ENCODE measurements around the gene STEAP3. TPM values are rescaled to one million over a fixed set of nuclear protein-coding genes. Genes with fewer than 3 reads are reported as not detected.

The STEAP3 gene
- total and polyA plus RNA-seq, 8 donors = 6.6 to 28.2 (median 19.5) TPM

DNA sequence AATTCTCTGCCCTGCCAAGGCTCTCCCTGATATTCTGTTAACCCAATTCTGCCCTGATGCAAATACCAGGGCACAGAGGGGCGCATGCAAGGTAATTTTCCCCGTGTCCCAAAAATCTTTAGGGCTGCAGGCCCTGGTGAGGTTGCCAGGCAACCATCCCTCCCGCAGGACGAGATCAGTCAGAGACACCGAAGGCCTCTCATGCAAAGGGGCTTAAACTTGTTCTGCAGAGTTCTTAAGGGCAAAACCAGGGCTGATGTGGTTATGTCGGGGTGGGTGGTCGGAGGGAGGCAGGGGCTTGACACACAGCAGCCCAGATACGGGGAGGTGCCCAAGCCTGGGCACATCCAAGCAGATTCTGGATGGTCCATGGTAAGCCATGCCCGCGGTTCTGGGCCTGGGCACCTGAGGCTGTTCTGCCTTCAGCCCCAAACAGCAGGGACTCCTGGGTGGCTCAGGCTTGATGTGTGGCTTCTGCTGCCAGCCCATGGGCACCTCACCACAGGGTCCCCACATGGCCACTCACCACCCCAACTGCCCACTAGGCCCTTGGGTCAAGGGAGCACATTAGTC lies 27.2 kb downstream of the STEAP3 start:
- Histone ChIP-seq H3K36me3 (no peaks in the 10 kb centered on the region), H3K27me3 (no peaks in the 10 kb centered on the region), H3K9me3 (no peaks in the 10 kb centered on the region), H3K4me3 (no peak overlapping the region), H3K27ac (no peak overlapping the region), H3K4me1 (no peaks in the 10 kb centered on the region)
- intact Hi-C loops (cut with DNase I) = no loop called here
- DNase-seq (no peak), ATAC-seq (no peak), FAIRE-seq (no peak)
- WGBS, 2 donors = 85 to 88% methylated on average over 10 of the region's 10 CpGs
- TF ChIP-seq, protein P1, sequence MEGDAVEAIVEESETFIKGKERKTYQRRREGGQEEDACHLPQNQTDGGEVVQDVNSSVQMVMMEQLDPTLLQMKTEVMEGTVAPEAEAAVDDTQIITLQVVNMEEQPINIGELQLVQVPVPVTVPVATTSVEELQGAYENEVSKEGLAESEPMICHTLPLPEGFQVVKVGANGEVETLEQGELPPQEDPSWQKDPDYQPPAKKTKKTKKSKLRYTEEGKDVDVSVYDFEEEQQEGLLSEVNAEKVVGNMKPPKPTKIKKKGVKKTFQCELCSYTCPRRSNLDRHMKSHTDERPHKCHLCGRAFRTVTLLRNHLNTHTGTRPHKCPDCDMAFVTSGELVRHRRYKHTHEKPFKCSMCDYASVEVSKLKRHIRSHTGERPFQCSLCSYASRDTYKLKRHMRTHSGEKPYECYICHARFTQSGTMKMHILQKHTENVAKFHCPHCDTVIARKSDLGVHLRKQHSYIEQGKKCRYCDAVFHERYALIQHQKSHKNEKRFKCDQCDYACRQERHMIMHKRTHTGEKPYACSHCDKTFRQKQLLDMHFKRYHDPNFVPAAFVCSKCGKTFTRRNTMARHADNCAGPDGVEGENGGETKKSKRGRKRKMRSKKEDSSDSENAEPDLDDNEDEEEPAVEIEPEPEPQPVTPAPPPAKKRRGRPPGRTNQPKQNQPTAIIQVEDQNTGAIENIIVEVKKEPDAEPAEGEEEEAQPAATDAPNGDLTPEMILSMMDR (IDR thresholded peaks at IDR 0.05) = no peak

DNA sequence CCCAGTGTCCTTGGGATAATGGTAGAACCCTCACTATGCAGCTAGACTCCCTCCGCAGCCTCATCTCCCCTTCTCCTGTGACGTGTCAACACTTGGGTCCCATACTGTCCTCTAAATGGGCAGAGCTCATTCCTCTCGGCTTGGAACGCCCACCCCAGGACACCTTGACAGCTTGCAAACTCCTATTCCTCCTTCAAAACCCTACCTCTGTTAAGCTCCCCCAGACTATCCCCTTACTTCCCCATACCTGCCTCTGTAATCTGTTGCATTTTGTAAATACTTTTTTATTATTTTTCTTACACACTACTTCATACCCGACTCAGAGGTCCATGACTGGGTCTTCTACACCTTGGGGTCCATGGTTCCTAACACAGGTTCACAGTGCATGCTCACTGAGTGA lies 28.0 kb downstream of the STEAP3 start:
- H3K36me3 ChIP-seq = no peaks in the 10 kb centered on the region
- DNase-seq (no peak), ATAC-seq (no peak), FAIRE-seq (no peak)
- H3K4me3 ChIP-seq = no peak overlapping the region
- no peaks in the 10 kb centered on the region for H3K4me1 ChIP-seq
- no peaks in the 10 kb centered on the region for H3K27me3 ChIP-seq
- H3K9me3 ChIP-seq = no peaks in the 10 kb centered on the region
- TF ChIP-seq, protein P1 (IDR thresholded peaks at IDR 0.05) = no peak
- WGBS, 2 donors = 92 to 93% methylated on average over 5 of the region's 5 CpGs
- no peak overlapping the region for H3K27ac ChIP-seq
- intact Hi-C loops (cut with DNase I) = no loop called here

DNA sequence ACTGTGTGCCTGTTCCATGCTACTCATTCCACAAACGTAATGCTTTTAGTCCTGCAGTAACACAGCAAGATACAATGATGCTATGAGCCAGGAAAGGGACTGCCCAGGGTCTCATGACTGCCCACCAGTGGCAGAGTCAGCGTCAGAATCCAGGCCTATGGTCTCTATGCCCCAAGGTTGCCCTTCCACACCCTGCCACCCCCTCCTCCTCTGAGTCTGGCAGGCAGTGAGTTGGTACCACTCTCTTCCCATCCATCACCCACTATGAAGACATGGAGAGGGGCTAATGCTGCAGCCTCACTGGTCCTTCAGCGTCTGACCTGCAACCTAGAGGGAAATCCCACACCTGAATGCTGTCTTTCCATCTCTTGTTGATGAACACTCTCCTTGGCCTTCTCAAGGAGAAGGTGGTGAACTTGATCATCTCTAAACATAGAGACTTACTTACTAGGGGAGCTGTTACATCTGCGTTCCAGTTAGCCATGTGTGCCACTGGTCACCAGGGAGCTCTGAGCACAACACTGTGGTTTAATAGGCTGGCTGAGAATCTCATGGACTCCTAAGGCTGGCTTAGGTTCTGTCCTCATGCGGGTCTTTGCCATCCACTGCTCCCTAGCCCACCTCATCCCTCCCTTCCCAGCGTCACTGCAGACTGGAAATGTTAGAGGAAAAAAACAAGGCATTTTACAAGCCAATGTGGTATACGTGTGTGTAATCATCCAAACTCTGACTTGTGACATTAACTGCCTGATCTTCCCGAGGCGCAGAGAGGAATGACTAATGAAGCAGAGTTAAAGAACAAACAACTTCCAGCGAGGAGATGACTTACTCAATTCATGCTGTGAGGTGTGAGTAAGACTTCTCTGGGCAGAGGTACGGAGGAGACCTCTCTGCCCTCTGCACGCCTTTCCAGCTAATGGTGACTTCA lies 28.8 kb downstream of the STEAP3 start:
- Histone ChIP-seq H3K4me3 (no peak overlapping the region), H3K27me3 (no peaks in the 10 kb centered on the region), H3K9me3 (no peaks in the 10 kb centered on the region), H3K27ac (no peak overlapping the region), H3K36me3 (no peaks in the 10 kb centered on the region), H3K4me1 (no peaks in the 10 kb centered on the region)
- TF ChIP-seq, protein P1 (IDR thresholded peaks at IDR 0.05) = no peak
- DNase-seq (no peak), FAIRE-seq (no peak), ATAC-seq (peak in 2 of 4 donors; percentile 41 to 56)
- intact Hi-C loops (cut with DNase I) = no loop called here
- 74 to 83% methylated on average over 12 of the region's 12 CpGs for WGBS, 2 donors

DNA sequence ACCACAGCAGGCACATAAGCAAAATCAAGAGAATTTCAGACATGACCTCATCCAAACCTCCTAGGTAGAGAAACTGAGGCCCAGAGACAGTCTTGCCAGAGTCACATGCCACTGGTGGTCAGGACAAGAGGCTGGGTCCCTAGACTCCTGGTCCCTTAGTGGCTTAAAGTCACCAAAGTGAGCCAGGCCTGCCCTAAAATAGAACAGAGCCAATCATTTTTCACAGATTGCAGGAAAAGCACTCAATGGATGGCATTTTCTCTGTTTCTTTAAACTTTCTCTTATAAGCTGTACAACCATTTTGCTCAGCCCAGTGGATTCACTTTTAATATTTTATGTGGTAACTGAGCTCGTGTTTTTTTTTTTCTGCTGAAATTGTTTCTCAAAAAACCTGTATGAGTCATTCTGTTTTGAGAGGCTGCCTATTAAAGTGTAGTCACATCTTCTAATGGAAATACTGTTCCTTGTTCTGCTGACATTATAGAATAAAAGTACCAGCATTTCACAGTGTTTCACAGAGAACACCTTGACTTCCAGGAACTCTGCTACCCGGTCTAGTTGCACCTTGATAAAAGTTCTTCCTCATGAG lies 29.6 kb downstream of the STEAP3 start:
- no peak overlapping the region for H3K27ac ChIP-seq

More for the DNA sequence above, 29.6 kb downstream of the STEAP3 start:
- FAIRE-seq = no peak
- Histone ChIP-seq H3K9me3 (no peaks in the 10 kb centered on the region), H3K36me3 (no peaks in the 10 kb centered on the region), H3K4me3 (no peak overlapping the region), H3K4me1 (no peaks in the 10 kb centered on the region), H3K27me3 (no peaks in the 10 kb centered on the region)
- intact Hi-C loops (cut with DNase I) = no loop called here
- 63 to 79% methylated on average over 2 of the region's 2 CpGs for WGBS, 2 donors
- peak in 1 of 4 donors; percentile 32 for ATAC-seq
- no peak for DNase-seq
- TF ChIP-seq, protein P1 (IDR thresholded peaks at IDR 0.05) = no peak
